Omental fat pad (tissue), 4 donors: ENCODE results near the gene PSMD3. TPM values are rescaled to one million over a fixed set of nuclear protein-coding genes. Genes with fewer than 3 reads are reported as not detected.

Experiments
- ATAC-seq: fragments of 150-250 bp; one replicate; pipeline ENCODE4 v1.9.1; 2016; ENCODE audit warnings: mild to moderate bottlenecking, moderate library complexity; ENCODE audit not compliant: low FRiP score
- DNase-seq: peaks from one replicate; pipeline ENCODE4 v3.0.0-alpha.2; 2019; ENCODE audit warnings: low spot score
- small RNA-seq: library from RNA; depleted of rRNA; stranded (forward); fragments of <200 nt; gene quantifications from one replicate; pipeline ENCODE3, GENCODE V24; 2016
- total RNA-seq, 4 donors: library from RNA; depleted of rRNA; stranded (reverse); fragments of >200 nt; gene quantifications; one replicate each; pipeline ENCODE4 v1.1.0, GENCODE V29; 2016
- TF ChIP-seq, protein P1 (sequence below), 3 donors: fragments of 450-650 bp; IDR thresholded peaks; one replicate each; pipeline ENCODE4 v1.5.1; 2016 to 2017; ENCODE audit warnings: antibody characterized with exemption in 3 of 3, mild to moderate bottlenecking in 3 of 3, moderate library complexity in 2 of 3

Gene PSMD3
- total RNA-seq, 4 donors from 2014 or later: 75.3 to 98.0 (median 79.4) TPM

DNA sequence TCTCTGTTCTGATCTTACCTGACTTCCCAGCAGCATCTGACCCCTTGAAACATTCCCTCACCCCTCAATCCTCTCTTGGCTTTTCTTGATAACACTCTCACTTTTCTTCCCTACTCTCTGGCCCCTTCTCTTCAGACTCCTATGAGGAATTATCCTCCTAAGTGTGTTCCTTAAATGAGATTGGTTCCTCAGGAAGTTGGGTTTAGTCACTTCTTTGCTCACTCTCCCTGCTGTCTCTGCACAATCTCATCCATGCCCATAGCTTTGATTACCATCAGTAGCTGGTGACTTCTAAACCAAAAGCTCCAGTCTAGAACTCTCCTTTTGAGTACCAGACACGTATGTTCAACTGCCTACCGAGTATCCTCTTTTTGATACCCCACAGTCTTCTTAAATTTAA, 60.6 kb downstream of the PSMD3 start:
- DNase-seq (no peak), ATAC-seq (no peak)
- TF ChIP-seq, protein P1, sequence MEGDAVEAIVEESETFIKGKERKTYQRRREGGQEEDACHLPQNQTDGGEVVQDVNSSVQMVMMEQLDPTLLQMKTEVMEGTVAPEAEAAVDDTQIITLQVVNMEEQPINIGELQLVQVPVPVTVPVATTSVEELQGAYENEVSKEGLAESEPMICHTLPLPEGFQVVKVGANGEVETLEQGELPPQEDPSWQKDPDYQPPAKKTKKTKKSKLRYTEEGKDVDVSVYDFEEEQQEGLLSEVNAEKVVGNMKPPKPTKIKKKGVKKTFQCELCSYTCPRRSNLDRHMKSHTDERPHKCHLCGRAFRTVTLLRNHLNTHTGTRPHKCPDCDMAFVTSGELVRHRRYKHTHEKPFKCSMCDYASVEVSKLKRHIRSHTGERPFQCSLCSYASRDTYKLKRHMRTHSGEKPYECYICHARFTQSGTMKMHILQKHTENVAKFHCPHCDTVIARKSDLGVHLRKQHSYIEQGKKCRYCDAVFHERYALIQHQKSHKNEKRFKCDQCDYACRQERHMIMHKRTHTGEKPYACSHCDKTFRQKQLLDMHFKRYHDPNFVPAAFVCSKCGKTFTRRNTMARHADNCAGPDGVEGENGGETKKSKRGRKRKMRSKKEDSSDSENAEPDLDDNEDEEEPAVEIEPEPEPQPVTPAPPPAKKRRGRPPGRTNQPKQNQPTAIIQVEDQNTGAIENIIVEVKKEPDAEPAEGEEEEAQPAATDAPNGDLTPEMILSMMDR (IDR thresholded peaks at IDR 0.05): no peak

Small RNA genes lying within 50 kb of the gene (small RNA-seq; reads per million reads assigned to genes)
- 1,486 reads per million, percentile 99 among the genes with 10 or more reads in this experiment for gene SNORD124

Other genes starting within 250 kb of the PSMD3 start
- 10 to 100 TPM in 3 of 4 donors, not detected in 1; 13.0 to 19.3 (median 14.0) TPM for gene GRB7, start 242.9 kb upstream of the PSMD3 start, total RNA-seq
- gene IKZF3, start 116.5 kb upstream of the PSMD3 start, total RNA-seq: 1 to 10 TPM; 2.9 to 8.3 (median 4.5) TPM
- not detected for gene ZPBP2, start 112.6 kb upstream of the PSMD3 start, total RNA-seq
- gene GSDMB, start 62.2 kb upstream of the PSMD3 start, total RNA-seq: 10 to 100 TPM; 10.4 to 32.2 (median 21.3) TPM
- 100 to 1,000 TPM in 2 of 4 donors, 10 to 100 TPM in 2; 78.5 to 338 (median 163) TPM for gene ORMDL3, start 53.2 kb upstream of the PSMD3 start, total RNA-seq
- not detected for gene LRRC3C, start 53.1 kb upstream of the PSMD3 start, total RNA-seq
- 1 to 10 TPM in 1 of 4 donors, under 1 TPM in 2, not detected in 1; 0.65 to 1.1 (median 0.72) TPM for gene GSDMA, start 17.8 kb upstream of the PSMD3 start, total RNA-seq
- gene CSF3, start 34.6 kb downstream of the PSMD3 start, total RNA-seq: 10 to 100 TPM in 2 of 4 donors, not detected in 2; 51.8 to 75.2 TPM
- gene MED24, start 73.6 kb downstream of the PSMD3 start, total RNA-seq: 10 to 100 TPM; 40.0 to 53.6 (median 49.2) TPM
- gene THRA, start 82.2 kb downstream of the PSMD3 start, total RNA-seq: 10 to 100 TPM; 35.7 to 87.2 (median 55.2) TPM
- gene NR1D1, start 119.8 kb downstream of the PSMD3 start, total RNA-seq: 1 to 10 TPM; 3.1 to 9.3 (median 7.0) TPM
- gene MSL1, start 141.2 kb downstream of the PSMD3 start, total RNA-seq: 100 to 1,000 TPM in 1 of 4 donors, 10 to 100 TPM in 3; 50.2 to 139 (median 61.9) TPM
- 10 to 100 TPM; 36.6 to 77.6 (median 51.1) TPM for gene CASC3, start 159.7 kb downstream of the PSMD3 start, total RNA-seq
- gene RAPGEFL1, start 196.7 kb downstream of the PSMD3 start, total RNA-seq: 10 to 100 TPM in 1 of 4 donors, 1 to 10 TPM in 3; 3.0 to 16.1 (median 4.4) TPM
- gene WIPF2, start 238.5 kb downstream of the PSMD3 start, total RNA-seq: 10 to 100 TPM; 10.1 to 12.9 (median 10.8) TPM